ENCODE data around the gene FNDC8.
A peak's percentile ranks its signal among the peaks of the same experiment; 100 is the strongest.

The FNDC8 gene

DNA sequence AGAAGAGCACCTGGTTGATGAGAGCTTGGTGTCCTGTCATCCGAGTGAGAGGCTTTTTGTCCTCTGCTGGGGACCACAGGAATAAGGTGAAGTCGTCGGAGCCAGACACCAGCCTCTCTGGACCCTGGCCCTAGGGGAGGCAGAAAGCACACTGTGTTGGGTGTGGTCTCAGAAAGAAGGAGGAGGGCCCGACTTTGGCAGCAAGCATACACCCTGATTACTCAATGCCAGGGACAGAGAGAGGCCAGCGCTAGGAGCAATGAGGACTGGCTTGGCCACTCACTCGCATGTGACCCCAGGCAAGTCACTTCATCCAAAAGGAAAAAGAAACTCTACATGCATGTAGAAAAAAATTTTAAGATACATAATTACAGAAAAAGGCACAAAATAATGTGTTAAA lies 13.9 kb downstream of the FNDC8 start:
- TF ChIP-seq, protein P1, sequence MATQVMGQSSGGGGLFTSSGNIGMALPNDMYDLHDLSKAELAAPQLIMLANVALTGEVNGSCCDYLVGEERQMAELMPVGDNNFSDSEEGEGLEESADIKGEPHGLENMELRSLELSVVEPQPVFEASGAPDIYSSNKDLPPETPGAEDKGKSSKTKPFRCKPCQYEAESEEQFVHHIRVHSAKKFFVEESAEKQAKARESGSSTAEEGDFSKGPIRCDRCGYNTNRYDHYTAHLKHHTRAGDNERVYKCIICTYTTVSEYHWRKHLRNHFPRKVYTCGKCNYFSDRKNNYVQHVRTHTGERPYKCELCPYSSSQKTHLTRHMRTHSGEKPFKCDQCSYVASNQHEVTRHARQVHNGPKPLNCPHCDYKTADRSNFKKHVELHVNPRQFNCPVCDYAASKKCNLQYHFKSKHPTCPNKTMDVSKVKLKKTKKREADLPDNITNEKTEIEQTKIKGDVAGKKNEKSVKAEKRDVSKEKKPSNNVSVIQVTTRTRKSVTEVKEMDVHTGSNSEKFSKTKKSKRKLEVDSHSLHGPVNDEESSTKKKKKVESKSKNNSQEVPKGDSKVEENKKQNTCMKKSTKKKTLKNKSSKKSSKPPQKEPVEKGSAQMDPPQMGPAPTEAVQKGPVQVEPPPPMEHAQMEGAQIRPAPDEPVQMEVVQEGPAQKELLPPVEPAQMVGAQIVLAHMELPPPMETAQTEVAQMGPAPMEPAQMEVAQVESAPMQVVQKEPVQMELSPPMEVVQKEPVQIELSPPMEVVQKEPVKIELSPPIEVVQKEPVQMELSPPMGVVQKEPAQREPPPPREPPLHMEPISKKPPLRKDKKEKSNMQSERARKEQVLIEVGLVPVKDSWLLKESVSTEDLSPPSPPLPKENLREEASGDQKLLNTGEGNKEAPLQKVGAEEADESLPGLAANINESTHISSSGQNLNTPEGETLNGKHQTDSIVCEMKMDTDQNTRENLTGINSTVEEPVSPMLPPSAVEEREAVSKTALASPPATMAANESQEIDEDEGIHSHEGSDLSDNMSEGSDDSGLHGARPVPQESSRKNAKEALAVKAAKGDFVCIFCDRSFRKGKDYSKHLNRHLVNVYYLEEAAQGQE (IDR thresholded peaks at IDR 0.05; ENCODE audit: insufficient read depth in 1 of 2, low read depth in 2 of 2, low read length in 2 of 2) = no peak
- no peak for TF ChIP-seq SIN3A (IDR thresholded peaks at IDR 0.05; ENCODE audit: borderline replicate concordance, insufficient read depth, low read length)

DNA sequence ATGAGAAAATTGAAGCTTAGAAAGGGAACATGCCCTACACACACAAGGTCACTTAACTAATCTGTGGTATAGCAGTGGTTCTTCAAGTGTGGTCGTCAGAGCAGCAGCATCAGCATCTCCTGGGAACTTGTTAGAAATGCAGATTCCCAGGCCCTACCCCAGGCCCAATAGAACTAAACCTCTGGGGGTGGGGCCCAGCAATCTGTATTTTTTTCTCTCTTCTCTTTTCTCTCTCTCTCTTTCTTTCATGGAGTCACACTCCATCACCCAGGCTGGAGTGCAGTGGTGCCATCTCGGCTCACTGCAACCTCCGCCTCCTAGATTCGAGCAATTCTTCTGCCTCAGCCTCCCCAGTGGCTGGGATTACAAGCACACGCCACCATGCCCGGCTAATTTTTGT lies 16.8 kb downstream of the FNDC8 start:
- TF ChIP-seq, protein P1 (IDR thresholded peaks at IDR 0.05; ENCODE audit: insufficient read depth in 1 of 2, low read depth in 2 of 2, low read length in 2 of 2) = no peak
- no peak for TF ChIP-seq POLR2AphosphoS5 (IDR thresholded peaks at IDR 0.05; ENCODE audit: low read depth, low read length)
- no peak for TF ChIP-seq FOXP2 (optimal IDR thresholded peaks at IDR 0.05; ENCODE audit: borderline replicate concordance, extremely low read depth, extremely low read length, insufficient read depth)
- TF ChIP-seq TAF1 (IDR thresholded peaks at IDR 0.05; ENCODE audit: borderline replicate concordance, insufficient read depth, low read length) = no peak
- no peak for TF ChIP-seq SIN3A (IDR thresholded peaks at IDR 0.05; ENCODE audit: borderline replicate concordance, insufficient read depth, low read length)

DNA sequence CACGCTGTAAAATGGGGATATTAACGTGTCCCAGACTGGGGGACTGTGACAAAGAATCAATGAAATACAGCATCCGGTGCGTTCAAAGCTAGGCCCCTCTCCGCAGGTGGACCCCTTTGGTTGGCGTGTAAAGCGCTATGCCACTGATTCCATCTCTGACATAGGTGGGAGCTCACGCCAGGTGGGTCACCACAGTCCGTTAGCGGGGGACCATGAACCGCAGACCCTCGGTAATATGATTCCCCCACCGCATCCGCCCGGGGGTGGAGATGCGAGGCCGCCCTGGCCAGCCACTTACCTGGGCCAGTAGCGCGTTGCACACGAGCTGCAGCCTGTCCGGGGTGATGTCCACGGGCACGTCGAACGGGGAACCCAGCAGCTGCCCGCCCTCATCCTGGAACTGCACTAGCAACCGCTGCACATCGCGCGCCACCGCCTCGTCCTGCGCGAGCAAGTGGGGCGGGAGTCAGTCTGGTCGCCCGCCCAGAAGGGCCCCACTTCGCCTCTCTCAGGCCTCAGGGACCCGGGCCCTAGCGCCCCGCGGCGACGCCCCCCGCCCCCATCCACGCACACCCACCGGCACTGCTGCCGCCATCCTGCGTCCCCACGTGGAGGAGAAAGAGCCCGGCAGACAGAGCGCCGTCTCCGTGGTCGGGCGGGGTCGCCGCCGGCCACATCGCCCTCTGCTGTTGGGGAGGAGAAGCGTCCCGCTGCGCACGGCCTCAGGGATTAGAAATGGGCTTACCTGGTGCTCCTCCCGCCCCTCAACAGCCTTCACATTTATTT lies 20.5 kb downstream of the FNDC8 start, which contains the start of gene NLE1:
TSS of gene NLE1 (minus strand) at position 623 of the 786 bp plus-strand sequence. CDS start at position 595, 28 bp downstream.
- TF ChIP-seq TAF1 (IDR thresholded peaks at IDR 0.05; ENCODE audit: borderline replicate concordance, insufficient read depth, low read length) (peak; percentile 94), FOXP2 (optimal IDR thresholded peaks at IDR 0.05; ENCODE audit: borderline replicate concordance, extremely low read depth, extremely low read length, insufficient read depth) (peak; percentile 93), SIN3A (IDR thresholded peaks at IDR 0.05; ENCODE audit: borderline replicate concordance, insufficient read depth, low read length) (peak; percentile 100), POLR2AphosphoS5 (IDR thresholded peaks at IDR 0.05; ENCODE audit: low read depth, low read length) (peak; percentile 71)
- TF ChIP-seq, protein P1 (IDR thresholded peaks at IDR 0.05; ENCODE audit: insufficient read depth in 1 of 2, low read depth in 2 of 2, low read length in 2 of 2) = peak in 1 of 2 experiments; percentile 15; a peak in 1 of 4 replicates

DNA sequence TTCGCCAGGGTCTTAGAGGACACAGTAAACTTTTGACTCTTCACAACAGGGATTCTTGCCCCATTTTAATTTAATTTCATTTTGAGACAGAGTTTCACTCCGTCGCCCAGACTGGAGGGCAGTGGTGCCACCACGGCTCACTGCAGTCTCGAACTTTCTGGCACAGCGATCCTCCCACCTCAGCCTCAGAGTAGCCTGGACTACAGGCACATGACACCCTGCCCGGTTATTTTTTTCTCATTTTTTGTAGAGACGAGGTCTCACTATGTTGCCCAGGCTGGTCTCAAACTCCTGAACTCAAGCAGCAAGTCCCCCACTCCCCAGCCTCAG lies 21.0 kb downstream of the FNDC8 start:
- TF ChIP-seq TAF1 (IDR thresholded peaks at IDR 0.05; ENCODE audit: borderline replicate concordance, insufficient read depth, low read length) (no peak), SIN3A (IDR thresholded peaks at IDR 0.05; ENCODE audit: borderline replicate concordance, insufficient read depth, low read length) (no peak), POLR2AphosphoS5 (IDR thresholded peaks at IDR 0.05; ENCODE audit: low read depth, low read length) (no peak), FOXP2 (optimal IDR thresholded peaks at IDR 0.05; ENCODE audit: borderline replicate concordance, extremely low read depth, extremely low read length, insufficient read depth) (no peak)
- TF ChIP-seq, protein P1 (IDR thresholded peaks at IDR 0.05; ENCODE audit: insufficient read depth in 1 of 2, low read depth in 2 of 2, low read length in 2 of 2) = no peak
